Fibroblast of skin of left quadriceps (primary cell): ENCODE results near the gene TMEM98.
"Not testable (repeated sequence)": the region's sequence is repeated elsewhere in the genome, so short reads cannot be mapped to it uniquely, and the experiment has no call there.

Experiments
- DNase-seq, 2 experiments: peaks; one replicate each; pipeline ENCODE4 v3.0.0-alpha.2; 2013; ENCODE audit warnings: low read depth in 2 of 2

Gene TMEM98

GRCh38 chr17:32943206-32943605 is 15.3 kb downstream of the TMEM98 start:
- DNase-seq = no peak

- DNase-seq = peak; percentile 84 to 86
These were observed 15.8 kb downstream of the TMEM98 start for GRCh38 chr17:32943647-32944191.

- no peak for DNase-seq
These were observed 16.5 kb downstream of the TMEM98 start for GRCh38 chr17:32944248-32945020.

- no peak for DNase-seq
These were observed 18.6 kb downstream of the TMEM98 start for GRCh38 chr17:32946375-32947135.

GRCh38 chr17:32947736-32948135 is 19.8 kb downstream of the TMEM98 start:
- no peak for DNase-seq

- no peak for DNase-seq
These were observed 21.2 kb downstream of the TMEM98 start for GRCh38 chr17:32949181-32949580.

GRCh38 chr17:32952491-32952890 is 24.5 kb downstream of the TMEM98 start:
- DNase-seq = not testable (repeated sequence)

GRCh38 chr17:32953045-32953444 is 25.1 kb downstream of the TMEM98 start:
- DNase-seq = no peak

GRCh38 chr17:32953857-32954256 is 25.9 kb downstream of the TMEM98 start:
- DNase-seq = no peak

- no peak for DNase-seq
These were observed 26.5 kb downstream of the TMEM98 start for GRCh38 chr17:32954477-32954876.

GRCh38 chr17:32955155-32955554 is 27.2 kb downstream of the TMEM98 start:
- no peak for DNase-seq

GRCh38 chr17:32956240-32956970 is 28.5 kb downstream of the TMEM98 start:
- DNase-seq = no peak

GRCh38 chr17:32958418-32958817 is 30.5 kb downstream of the TMEM98 start:
- peak; percentile 73 to 77 for DNase-seq

GRCh38 chr17:32960815-32961214 is 32.9 kb downstream of the TMEM98 start:
- no peak for DNase-seq

GRCh38 chr17:32962320-32962711 is 34.4 kb downstream of the TMEM98 start:
- no peak for DNase-seq

- DNase-seq = no peak
These were observed 36.6 kb downstream of the TMEM98 start for GRCh38 chr17:32964541-32964940.

- DNase-seq = not testable (repeated sequence)
These were observed 41.3 kb downstream of the TMEM98 start for GRCh38 chr17:32969231-32969630.

GRCh38 chr17:32970281-32970680 is 42.3 kb downstream of the TMEM98 start:
- DNase-seq = peak; percentile 8 to 11

- no peak for DNase-seq
These were observed 43.2 kb downstream of the TMEM98 start for GRCh38 chr17:32971171-32971570.

- no peak for DNase-seq
These were observed 48.2 kb downstream of the TMEM98 start for GRCh38 chr17:32976131-32976530.

- DNase-seq = no peak
These were observed 48.7 kb downstream of the TMEM98 start for GRCh38 chr17:32976605-32977004.

GRCh38 chr17:32980230-32980629 is 52.3 kb downstream of the TMEM98 start:
- no peak for DNase-seq
